ENCODE results near the gene PCBP3. TPM values are rescaled to one million over a fixed set of nuclear protein-coding genes. Genes with fewer than 3 reads are reported as not detected.
"Not testable (repeated sequence)": the region's sequence is repeated elsewhere in the genome, so short reads cannot be mapped to it uniquely, and the experiment has no call there.

PCBP3 gene
- total and polyA plus RNA-seq, 2 donors = 4.3 to 4.6 TPM

DNA sequence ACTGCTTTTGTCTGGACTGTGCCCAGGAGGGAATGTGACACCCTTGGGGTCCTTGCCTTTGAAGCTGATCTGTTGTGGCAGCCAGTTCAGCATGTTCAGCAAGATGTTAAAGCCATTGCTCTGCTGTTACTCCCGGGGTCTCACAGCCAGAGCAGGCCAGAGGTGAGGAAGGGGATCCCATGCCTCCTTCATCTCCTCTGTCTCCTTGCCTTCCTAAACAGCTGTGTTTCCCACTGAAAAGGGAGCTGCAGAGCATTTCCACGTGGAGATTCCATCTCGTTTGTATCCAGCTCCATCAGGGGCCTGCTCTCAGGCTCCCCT is 202.2 kb downstream of the PCBP3 start:
- H3K36me3 ChIP-seq (ENCODE audit: insufficient read depth) = no peaks in the 10 kb centered on the region
- 44% methylated on average over 3 of the region's 3 CpGs for WGBS
- H3K27ac ChIP-seq (ENCODE audit: low read depth) = no peak overlapping the region
- no peak overlapping the region for H3K4me3 ChIP-seq (ENCODE audit: low read depth, low read length)
- H3K4me1 ChIP-seq (ENCODE audit: insufficient read depth) = no peaks in the 10 kb centered on the region
- no peak for DNase-seq (ENCODE audit: extremely low spot score)

DNA sequence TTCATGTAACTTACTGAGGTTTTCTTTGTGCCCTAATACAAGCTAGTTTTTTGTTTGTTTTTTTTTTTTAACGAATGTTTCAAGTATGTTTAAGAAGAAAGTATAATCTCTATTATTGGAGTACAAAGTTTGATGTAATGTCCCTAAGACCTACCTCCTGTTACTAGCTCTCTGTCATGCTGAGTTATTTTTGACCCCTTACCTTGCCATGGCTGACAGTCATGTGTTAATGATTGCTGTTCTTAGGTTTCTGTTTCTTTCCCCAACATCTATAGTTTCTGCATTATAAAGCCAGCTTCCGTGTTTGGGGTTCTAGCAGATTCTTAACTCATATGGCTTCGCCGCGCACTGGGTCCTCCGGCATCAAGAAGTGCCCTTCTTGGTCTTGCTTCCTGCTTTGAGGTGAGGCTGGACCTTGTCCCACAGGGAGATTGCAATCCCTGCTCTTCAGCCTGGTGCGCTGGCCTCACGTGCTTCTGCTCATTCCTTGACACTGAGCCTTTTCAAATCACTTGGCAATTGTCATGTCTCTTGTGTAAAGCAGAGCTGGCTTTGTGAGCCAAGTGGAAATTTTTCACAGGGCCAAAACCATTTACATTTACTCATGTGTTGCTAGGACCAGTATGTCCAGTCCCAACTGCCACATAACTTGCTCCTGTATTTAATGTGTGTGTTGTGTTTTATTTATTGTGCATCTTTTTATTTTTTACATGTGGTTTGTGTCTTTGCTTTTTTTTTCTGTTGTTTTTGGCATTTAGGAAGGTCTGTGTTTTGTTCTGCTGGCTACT is 203.0 kb downstream of the PCBP3 start:
- H3K4me1 ChIP-seq (ENCODE audit: insufficient read depth) = no peaks in the 10 kb centered on the region
- H3K27ac ChIP-seq (ENCODE audit: low read depth) = no peak overlapping the region
- WGBS = 81% methylated on average over 8 of the region's 8 CpGs
- no peak for DNase-seq (ENCODE audit: extremely low spot score)
- no peak overlapping the region for H3K4me3 ChIP-seq (ENCODE audit: low read depth, low read length)
- no peaks in the 10 kb centered on the region for H3K36me3 ChIP-seq (ENCODE audit: insufficient read depth)

DNA sequence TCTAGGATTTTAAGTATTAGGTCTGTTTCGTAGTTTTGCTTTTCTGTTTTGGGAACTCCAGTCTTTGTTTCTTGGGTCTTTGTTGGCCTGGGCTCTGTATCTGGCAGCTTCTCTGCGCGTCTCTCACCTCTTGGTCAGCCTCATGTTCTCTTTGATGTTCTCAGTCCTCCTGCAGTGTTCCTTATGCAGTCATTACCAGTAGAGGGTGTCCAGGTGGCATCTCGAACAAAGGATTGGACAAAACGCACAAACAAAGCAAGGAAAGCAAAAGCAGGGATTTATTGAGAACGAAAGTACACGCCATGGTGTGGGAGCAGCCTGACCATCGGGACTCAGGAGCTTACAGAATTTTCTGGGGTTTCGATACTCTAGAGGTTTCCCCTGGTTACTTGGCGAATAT is 204.3 kb downstream of the PCBP3 start:
- 80% methylated on average over 10 of the region's 10 CpGs for WGBS
- Histone ChIP-seq H3K27ac (ENCODE audit: low read depth) (no peak overlapping the region), H3K4me3 (ENCODE audit: low read depth, low read length) (no peak overlapping the region), H3K4me1 (ENCODE audit: insufficient read depth) (no peaks in the 10 kb centered on the region), H3K36me3 (ENCODE audit: insufficient read depth) (no peaks in the 10 kb centered on the region)
- no peak for DNase-seq (ENCODE audit: extremely low spot score)

DNA sequence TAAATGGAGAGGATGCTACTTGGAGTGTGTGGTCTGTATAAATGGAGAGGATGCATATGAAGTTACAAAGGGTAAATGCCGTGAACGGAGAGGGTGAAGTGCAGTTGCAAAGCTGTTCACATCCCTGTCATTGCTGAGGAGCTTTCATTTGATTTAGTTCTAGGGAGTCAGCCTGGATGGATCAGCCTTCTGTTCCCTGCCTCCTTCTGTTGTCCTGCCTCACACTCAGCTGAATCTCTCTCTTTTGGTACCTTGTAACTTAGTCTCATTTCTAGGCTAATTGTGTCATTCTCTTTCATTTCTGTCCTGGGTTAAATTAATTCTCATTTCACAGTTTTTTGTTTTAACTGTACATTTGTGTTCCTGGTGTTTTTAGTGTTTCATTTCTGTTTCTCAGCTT is 204.8 kb downstream of the PCBP3 start:
- Histone ChIP-seq H3K27ac (ENCODE audit: low read depth) (no peak overlapping the region), H3K36me3 (ENCODE audit: insufficient read depth) (no peaks in the 10 kb centered on the region), H3K4me3 (ENCODE audit: low read depth, low read length) (no peak overlapping the region), H3K4me1 (ENCODE audit: insufficient read depth) (no peaks in the 10 kb centered on the region)
- 83% methylated on average over 2 of the region's 2 CpGs for WGBS
- DNase-seq (ENCODE audit: extremely low spot score) = no peak

DNA sequence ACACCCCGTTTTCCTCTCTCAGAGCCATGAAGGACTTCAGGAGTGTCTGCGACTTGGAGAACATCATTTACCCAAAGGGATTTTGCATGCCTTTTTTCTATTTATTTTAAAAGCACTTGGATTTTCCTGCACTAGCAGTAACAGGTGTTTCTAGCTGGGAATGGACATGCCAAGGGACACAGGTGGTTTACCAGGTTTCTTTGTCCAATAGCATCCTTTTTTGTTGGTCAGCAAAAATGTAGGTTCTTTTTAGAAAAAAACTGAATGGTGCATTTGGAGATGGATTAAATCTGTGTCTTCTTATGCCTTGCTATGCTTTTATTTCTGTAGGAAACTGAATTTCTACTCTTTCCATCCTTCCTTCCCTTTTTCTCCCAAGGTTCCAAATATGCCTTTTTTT is 205.3 kb downstream of the PCBP3 start:
- no peak overlapping the region for H3K4me3 ChIP-seq (ENCODE audit: low read depth, low read length)
- no peak for DNase-seq (ENCODE audit: extremely low spot score)
- no peaks in the 10 kb centered on the region for H3K4me1 ChIP-seq (ENCODE audit: insufficient read depth)
- WGBS = 79% methylated on average over 2 of the region's 2 CpGs
- H3K36me3 ChIP-seq (ENCODE audit: insufficient read depth) = no peaks in the 10 kb centered on the region
- no peak overlapping the region for H3K27ac ChIP-seq (ENCODE audit: low read depth)

DNA sequence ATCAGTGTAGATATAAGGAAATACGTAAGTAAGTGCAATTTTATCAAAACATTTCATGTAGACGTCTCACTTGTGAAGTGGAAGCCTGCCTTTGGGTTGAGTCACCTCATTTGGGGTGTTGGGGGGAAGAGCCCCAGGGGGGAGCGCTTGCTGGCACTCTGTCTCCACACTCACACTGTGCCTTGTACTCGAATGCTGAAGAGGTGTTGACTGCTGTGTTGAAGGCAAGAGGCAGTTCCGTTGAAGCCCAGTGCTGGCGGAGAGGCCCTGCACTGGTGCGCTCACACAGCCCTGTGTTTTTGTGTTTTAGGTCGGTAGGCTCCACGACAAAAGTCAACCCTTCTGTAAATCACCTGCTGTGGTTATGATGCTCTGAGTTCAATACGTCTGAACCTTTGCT is 206.1 kb downstream of the PCBP3 start:
- no peak for DNase-seq (ENCODE audit: extremely low spot score)
- Histone ChIP-seq H3K36me3 (ENCODE audit: insufficient read depth) (no peaks in the 10 kb centered on the region), H3K27ac (ENCODE audit: low read depth) (no peak overlapping the region), H3K4me1 (ENCODE audit: insufficient read depth) (no peaks in the 10 kb centered on the region), H3K4me3 (ENCODE audit: low read depth, low read length) (no peak overlapping the region)
- 85% methylated on average over 10 of the region's 10 CpGs for WGBS

DNA sequence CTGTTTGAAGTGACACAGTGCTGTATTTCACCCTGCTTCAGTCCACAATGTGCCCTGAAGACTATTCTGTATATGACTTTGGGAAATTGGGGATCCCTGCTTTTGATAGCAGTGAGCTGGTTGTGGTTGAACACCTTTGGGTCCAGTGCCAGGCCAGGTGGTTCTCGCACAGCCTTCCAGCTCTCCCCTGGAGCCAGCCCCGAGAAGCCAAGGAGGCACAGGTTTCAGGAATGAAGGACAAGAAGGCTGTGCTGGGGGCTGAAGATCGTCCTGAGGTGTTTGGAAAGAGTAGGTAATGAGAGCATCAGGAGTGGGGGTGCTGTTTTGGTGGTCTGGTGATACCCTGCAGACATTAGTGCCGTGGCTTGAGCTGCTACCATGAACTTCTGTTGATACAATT is 206.7 kb downstream of the PCBP3 start:
- no peak for DNase-seq (ENCODE audit: extremely low spot score)
- Histone ChIP-seq H3K27ac (ENCODE audit: low read depth) (no peak overlapping the region), H3K36me3 (ENCODE audit: insufficient read depth) (no peaks in the 10 kb centered on the region), H3K4me1 (ENCODE audit: insufficient read depth) (no peaks in the 10 kb centered on the region), H3K4me3 (ENCODE audit: low read depth, low read length) (no peak overlapping the region)
- WGBS = 83% methylated on average over 4 of the region's 4 CpGs

DNA sequence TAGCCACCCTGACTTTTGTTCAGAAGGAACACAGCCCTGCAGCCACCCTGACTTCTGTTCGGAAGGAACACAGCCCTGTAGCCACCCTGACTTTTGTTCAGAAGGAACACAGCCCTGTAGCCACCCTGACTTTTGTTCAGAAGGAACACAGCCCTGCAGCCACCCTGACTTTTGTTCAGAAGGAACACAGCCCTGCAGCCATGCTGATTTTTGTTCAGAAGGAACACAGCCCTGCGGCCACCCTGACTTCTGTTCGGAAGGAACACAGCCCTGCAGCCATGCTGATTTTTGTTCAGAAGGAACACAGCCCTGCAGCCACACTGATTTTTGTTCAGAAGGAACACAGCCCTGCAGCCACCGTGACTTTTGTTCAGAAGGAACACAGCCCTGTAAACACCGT is 208.9 kb downstream of the PCBP3 start:
- not testable (repeated sequence) for H3K4me1 ChIP-seq (ENCODE audit: insufficient read depth); H3K36me3 ChIP-seq (ENCODE audit: insufficient read depth); DNase-seq (ENCODE audit: extremely low spot score); H3K4me3 ChIP-seq (ENCODE audit: low read depth, low read length); H3K27ac ChIP-seq (ENCODE audit: low read depth)
- 73% methylated on average over 5 of the region's 5 CpGs for WGBS

DNA sequence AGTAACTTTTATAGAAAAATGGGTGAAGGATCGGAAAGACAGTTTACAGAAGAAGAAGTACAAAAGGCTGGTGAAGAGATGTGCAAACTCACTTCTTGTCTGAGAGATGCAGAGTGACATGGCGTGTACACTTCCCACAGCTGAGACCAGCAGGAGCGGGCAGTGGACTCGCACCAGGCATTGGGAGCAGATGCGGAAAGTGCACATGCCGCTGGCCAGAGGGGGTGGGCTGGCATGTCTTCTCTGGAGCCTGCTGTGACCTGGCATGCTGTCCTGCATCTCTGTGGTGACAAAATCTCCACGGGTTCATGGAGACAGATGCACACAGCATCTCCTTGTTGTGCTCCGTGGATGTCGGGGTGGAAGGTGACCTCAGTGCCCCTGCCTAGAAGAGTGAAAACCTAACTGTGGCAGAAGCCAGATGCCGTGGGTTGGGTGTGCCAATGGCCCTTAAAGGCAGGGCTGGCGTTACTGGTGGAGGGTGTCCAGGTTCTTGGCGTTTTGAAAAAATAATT is 209.4 kb downstream of the PCBP3 start:
- no peak overlapping the region for H3K27ac ChIP-seq (ENCODE audit: low read depth)
- H3K4me1 ChIP-seq (ENCODE audit: insufficient read depth) = no peaks in the 10 kb centered on the region
- WGBS = 88% methylated on average over 12 of the region's 12 CpGs
- H3K4me3 ChIP-seq (ENCODE audit: low read depth, low read length) = no peak overlapping the region
- no peak for DNase-seq (ENCODE audit: extremely low spot score)
- H3K36me3 ChIP-seq (ENCODE audit: insufficient read depth) = no peaks in the 10 kb centered on the region

DNA sequence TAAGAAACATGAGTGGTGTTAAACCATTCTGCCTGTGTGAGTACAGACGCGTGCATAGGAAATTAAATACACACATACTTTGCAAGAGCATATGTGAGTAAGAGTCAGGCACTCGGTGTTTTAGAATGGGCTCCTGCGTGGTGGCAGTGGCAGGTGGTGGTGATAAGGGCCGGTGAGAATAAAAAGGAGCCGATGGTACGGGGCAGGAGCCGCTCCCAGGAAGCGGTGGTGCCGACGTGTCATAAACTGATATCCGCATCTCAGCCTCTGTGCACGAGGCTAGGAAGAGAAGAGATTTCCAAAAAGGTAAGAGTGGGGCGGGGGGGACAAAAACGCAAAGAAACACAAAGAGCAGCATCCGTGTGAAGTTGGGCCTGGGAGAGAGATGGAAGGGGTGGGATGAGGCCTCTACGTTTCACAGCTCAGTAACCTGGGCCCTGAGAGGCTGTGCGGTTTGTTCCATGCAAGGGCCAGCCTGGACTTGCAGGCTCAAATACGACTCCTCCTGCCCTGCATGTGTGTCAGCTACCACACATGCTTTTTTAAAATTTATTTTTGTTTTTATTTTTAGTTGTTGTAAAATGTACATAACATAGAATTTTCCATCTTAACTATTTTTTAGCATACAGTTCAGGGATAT is 210.3 kb downstream of the PCBP3 start:
- H3K36me3 ChIP-seq (ENCODE audit: insufficient read depth) = no peaks in the 10 kb centered on the region
- H3K27ac ChIP-seq (ENCODE audit: low read depth) = no peak overlapping the region
- H3K4me1 ChIP-seq (ENCODE audit: insufficient read depth) = no peaks in the 10 kb centered on the region
- no peak overlapping the region for H3K4me3 ChIP-seq (ENCODE audit: low read depth, low read length)
- DNase-seq (ENCODE audit: extremely low spot score) = no peak
- 84% methylated on average over 19 of the region's 19 CpGs for WGBS

DNA sequence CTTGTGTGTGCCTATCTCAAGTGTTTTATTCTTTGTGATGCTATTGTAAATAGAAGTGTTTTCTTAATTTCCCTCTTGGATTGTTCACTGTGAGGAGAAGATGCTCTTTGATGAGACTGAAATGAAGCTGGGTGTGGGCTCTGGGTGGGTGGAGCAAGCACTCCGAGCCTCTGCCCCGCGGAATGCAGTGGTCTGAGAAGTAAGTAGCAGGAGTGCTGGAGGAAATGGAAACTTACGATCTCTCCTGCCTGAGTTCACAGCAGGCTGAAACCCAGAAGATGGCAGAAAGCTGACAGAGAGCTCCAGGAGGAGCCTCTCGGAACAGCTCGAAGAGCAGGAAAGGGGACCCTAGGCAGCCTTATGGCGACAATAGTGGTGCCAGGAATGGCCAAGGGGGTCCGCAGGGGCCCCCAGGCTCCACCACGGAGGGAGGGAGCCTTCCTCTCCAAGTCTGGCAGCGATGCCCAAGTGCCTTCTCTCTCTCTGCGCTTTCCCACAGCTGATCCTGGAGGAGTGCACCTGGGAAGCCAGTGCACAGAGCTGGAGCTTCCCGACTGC is 211.2 kb downstream of the PCBP3 start:
- no peak for DNase-seq (ENCODE audit: extremely low spot score)
- no peaks in the 10 kb centered on the region for H3K4me1 ChIP-seq (ENCODE audit: insufficient read depth)
- H3K4me3 ChIP-seq (ENCODE audit: low read depth, low read length) = no peak overlapping the region
- WGBS = 45% methylated on average over 12 of the region's 12 CpGs
- H3K27ac ChIP-seq (ENCODE audit: low read depth) = no peak overlapping the region
- H3K36me3 ChIP-seq (ENCODE audit: insufficient read depth) = no peaks in the 10 kb centered on the region

DNA sequence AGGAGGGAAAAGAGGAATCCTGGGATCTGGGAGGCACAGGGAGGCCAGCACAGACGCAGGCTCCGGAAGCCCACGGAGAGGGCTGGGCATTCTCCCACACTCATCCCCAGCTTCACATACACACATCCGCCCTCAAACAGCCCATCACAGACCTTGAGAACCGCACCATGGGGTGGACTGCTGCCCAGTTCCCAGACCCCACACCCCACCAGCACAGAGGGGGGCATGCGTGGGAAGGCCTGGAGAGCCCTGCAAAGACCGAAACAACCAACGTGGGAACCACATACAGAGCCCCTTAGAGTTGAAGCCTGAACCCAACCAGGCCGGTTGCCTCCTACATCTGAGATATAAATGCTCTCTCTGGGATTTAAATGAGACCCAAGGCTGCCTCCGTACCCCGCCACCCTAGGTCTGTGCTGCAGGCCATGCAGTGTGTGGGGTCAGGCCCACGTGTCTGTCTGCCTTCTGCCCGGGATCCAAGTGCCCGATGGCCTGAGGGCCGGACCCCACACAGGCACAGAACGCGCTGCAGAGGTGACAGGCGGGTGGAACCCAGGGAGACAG is 211.8 kb downstream of the PCBP3 start:
- Histone ChIP-seq H3K4me3 (ENCODE audit: low read depth, low read length) (no peak overlapping the region), H3K27ac (ENCODE audit: low read depth) (no peak overlapping the region), H3K36me3 (ENCODE audit: insufficient read depth) (no peaks in the 10 kb centered on the region), H3K4me1 (ENCODE audit: insufficient read depth) (no peaks in the 10 kb centered on the region)
- 85% methylated on average over 18 of the region's 18 CpGs for WGBS
- DNase-seq (ENCODE audit: extremely low spot score) = no peak

DNA sequence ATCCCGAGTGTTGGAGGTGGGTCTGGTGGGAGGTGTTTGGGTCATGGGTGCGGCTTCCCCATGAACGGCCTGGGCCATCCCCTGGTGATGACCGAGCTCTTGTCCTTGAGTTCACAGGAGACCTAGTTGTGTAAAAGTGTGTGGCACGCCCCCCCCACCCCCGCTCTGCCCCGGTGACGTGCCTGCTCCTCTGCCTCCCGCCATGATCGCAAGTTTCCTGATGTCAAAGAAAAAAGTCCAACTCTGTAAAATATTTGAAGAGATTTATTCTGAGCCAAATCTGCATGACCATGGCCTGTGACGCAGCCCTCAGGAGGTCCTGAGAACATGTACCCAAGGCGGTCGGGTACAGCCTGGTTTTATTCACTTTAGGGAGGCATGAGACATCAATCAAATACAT is 212.9 kb downstream of the PCBP3 start:
- no peaks in the 10 kb centered on the region for H3K4me1 ChIP-seq (ENCODE audit: insufficient read depth)
- no peak overlapping the region for H3K4me3 ChIP-seq (ENCODE audit: low read depth, low read length)
- H3K27ac ChIP-seq (ENCODE audit: low read depth) = no peak overlapping the region
- no peak for DNase-seq (ENCODE audit: extremely low spot score)
- H3K36me3 ChIP-seq (ENCODE audit: insufficient read depth) = no peaks in the 10 kb centered on the region
- 94% methylated on average over 13 of the region's 13 CpGs for WGBS

DNA sequence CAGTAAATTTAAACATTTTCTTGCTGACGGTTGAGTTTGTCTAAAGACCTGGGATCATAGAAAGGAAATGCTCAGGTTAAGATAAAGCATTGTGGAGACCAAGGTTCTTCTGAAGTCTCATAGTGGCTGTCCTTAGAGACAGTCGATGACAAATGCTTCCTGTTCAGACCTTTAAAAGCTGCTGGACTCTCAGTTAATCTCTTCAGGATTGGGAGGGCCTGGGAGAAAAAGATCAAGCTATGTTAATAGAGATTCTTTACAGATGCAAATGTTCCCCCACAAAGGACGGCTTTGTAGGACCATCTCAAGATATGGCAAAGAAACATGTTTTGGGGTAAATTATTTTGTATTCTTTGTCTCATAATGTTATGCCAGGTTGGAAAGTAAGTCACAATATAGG is 213.4 kb downstream of the PCBP3 start:
- no peaks in the 10 kb centered on the region for H3K36me3 ChIP-seq (ENCODE audit: insufficient read depth)
- 78% methylated on average over 3 of the region's 3 CpGs for WGBS
- no peak overlapping the region for H3K4me3 ChIP-seq (ENCODE audit: low read depth, low read length)
- no peaks in the 10 kb centered on the region for H3K4me1 ChIP-seq (ENCODE audit: insufficient read depth)
- H3K27ac ChIP-seq (ENCODE audit: low read depth) = no peak overlapping the region
- DNase-seq (ENCODE audit: extremely low spot score) = no peak
